Mesendoderm (in vitro differentiated cells): ENCODE results near the gene TP63.

ENCODE experiments used
- DNase-seq: peaks from one replicate; pipeline ENCODE4 v3.0.0; 2013
- H2AK5ac ChIP-seq: 2 replicates; pipeline ENCODE4 v1.6.1; 2013; ENCODE audit warnings: low read length, inconsistent platforms
- H2BK120ac ChIP-seq: 2 replicates; pipeline ENCODE4 v1.6.1; 2013; ENCODE audit warnings: low read depth, mild to moderate bottlenecking, low read length, moderate library complexity, mixed read lengths
- H2BK15ac ChIP-seq: replicated peaks from 2 replicates; pipeline ENCODE4 v1.6.1; 2013; ENCODE audit warnings: low read depth, mild to moderate bottlenecking, moderate library complexity
- H2BK5ac ChIP-seq: 2 replicates; pipeline ENCODE4 v1.6.1; 2013; ENCODE audit warnings: low read length, inconsistent platforms
- H3K18ac ChIP-seq: 2 replicates; pipeline ENCODE4 v1.6.1; 2013; ENCODE audit warnings: mild to moderate bottlenecking, low read length, mixed read lengths
- H3K23ac ChIP-seq: one replicate; pipeline ENCODE4 v1.6.1; 2013; ENCODE audit warnings: low read length
- H3K27ac ChIP-seq: 2 replicates; pipeline ENCODE4 v1.5.1; 2013; ENCODE audit warnings: low read depth, mild to moderate bottlenecking, inconsistent platforms, low read length, moderate library complexity
- H3K27me3 ChIP-seq: 2 replicates; pipeline ENCODE4 v1.6.1; 2013; ENCODE audit warnings: low read length, control low read depth, mild to moderate bottlenecking, inconsistent platforms; ENCODE audit not compliant: insufficient read depth, poor library complexity
- H3K36me3 ChIP-seq: 2 replicates; pipeline ENCODE4 v1.6.1; 2013; ENCODE audit warnings: low read length, inconsistent platforms; ENCODE audit not compliant: control insufficient read depth, insufficient read depth
- H3K4ac ChIP-seq: one replicate; pipeline ENCODE4 v1.6.1; 2013; ENCODE audit warnings: low read depth, mild to moderate bottlenecking, low read length, moderate library complexity
- H3K4me1 ChIP-seq: 2 replicates; pipeline ENCODE4 v1.6.1; 2013; ENCODE audit warnings: low read depth, low read length, inconsistent platforms; ENCODE audit not compliant: control insufficient read depth
- H3K4me2 ChIP-seq: 2 replicates; pipeline ENCODE4 v1.6.1; 2013; ENCODE audit warnings: low read length
- H3K4me3 ChIP-seq: 2 replicates; pipeline ENCODE4 v1.5.1; 2013; ENCODE audit warnings: mild to moderate bottlenecking, low read length
- H3K56ac ChIP-seq: one replicate; pipeline ENCODE4 v1.6.1; 2013; ENCODE audit warnings: low read length
- H3K79me1 ChIP-seq: 2 replicates; pipeline ENCODE4 v1.6.1; 2013; ENCODE audit warnings: low read length, inconsistent platforms
- H3K79me2 ChIP-seq: 2 replicates; pipeline ENCODE4 v1.6.1; 2013; ENCODE audit warnings: mild to moderate bottlenecking, low read length; ENCODE audit not compliant: control insufficient read depth, insufficient read depth
- H3K9ac ChIP-seq: 2 replicates; pipeline ENCODE4 v1.6.1; 2013; ENCODE audit warnings: low read length, inconsistent platforms
- H4K5ac ChIP-seq: one replicate; pipeline ENCODE4 v1.6.1; 2013; ENCODE audit warnings: low read length
- H4K8ac ChIP-seq: one replicate; pipeline ENCODE4 v1.6.1; 2013; ENCODE audit warnings: low read depth, mild to moderate bottlenecking, control low read depth, low read length, moderate library complexity
- WGBS: extraction: QIAGEN DNeasy Blood & Tissue Kit; methylation state at CpG from one replicate; pipeline ENCODE4 v1.1.7; 2013; ENCODE audit warnings: low lambda C conversion rate, missing lambda C conversion rate; ENCODE audit not compliant: insufficient coverage; ENCODE audit errors: extremely low coverage; 5-methylcytosine and 5-hydroxymethylcytosine counted together

TP63 gene

GRCh38 chr3:189820365-189820720 lies 189.2 kb downstream of the TP63 start:
- Histone ChIP-seq H2BK15ac (no peak overlapping the region), H3K4me3 (no peak overlapping the region), H3K27ac (no peak overlapping the region), H3K79me1 (no peaks in the 10 kb centered on the region), H3K36me3 (no peaks in the 10 kb centered on the region), H3K4me1 (no peaks in the 10 kb centered on the region), H4K5ac (no peak overlapping the region), H3K27me3 (no peaks in the 10 kb centered on the region), H3K23ac (no peak overlapping the region), H3K79me2 (no peaks in the 10 kb centered on the region), H3K18ac (no peak overlapping the region), H2AK5ac (no peak overlapping the region), H3K4ac (no peak overlapping the region), H2BK5ac (no peak overlapping the region), H4K8ac (no peak overlapping the region), H3K56ac (no peak overlapping the region), H3K9ac (no peak overlapping the region), H3K4me2 (no peak overlapping the region), H2BK120ac (no peak overlapping the region)
- no peak for DNase-seq
- no CpG with 5 or more reads among the region's 2 CpGs for WGBS

GRCh38 chr3:189821262-189821661 lies 190.1 kb downstream of the TP63 start:
- DNase-seq, result no peak
- Histone ChIP-seq H3K4me1 (no peaks in the 10 kb centered on the region), H4K5ac (no peak overlapping the region), H3K27me3 (no peaks in the 10 kb centered on the region), H3K36me3 (no peaks in the 10 kb centered on the region), H3K4me3 (no peak overlapping the region), H3K18ac (no peak overlapping the region), H3K56ac (no peak overlapping the region), H2BK120ac (no peak overlapping the region), H3K79me1 (no peaks in the 10 kb centered on the region), H3K27ac (no peak overlapping the region), H2BK5ac (no peak overlapping the region), H3K9ac (no peak overlapping the region), H3K23ac (no peak overlapping the region), H4K8ac (no peak overlapping the region), H2BK15ac (no peak overlapping the region), H3K4me2 (no peak overlapping the region), H3K79me2 (no peaks in the 10 kb centered on the region), H3K4ac (no peak overlapping the region), H2AK5ac (no peak overlapping the region)
- WGBS, result no CpG with 5 or more reads among the region's 4 CpGs

GRCh38 chr3:189822726-189823125 lies 191.5 kb downstream of the TP63 start:
- Histone ChIP-seq H2BK5ac (no peak overlapping the region), H3K4me3 (no peak overlapping the region), H4K5ac (no peak overlapping the region), H2BK120ac (no peak overlapping the region), H2AK5ac (no peak overlapping the region), H3K4ac (no peak overlapping the region), H4K8ac (no peak overlapping the region), H3K23ac (no peak overlapping the region), H3K9ac (no peak overlapping the region), H3K79me2 (no peaks in the 10 kb centered on the region), H3K4me1 (no peaks in the 10 kb centered on the region), H3K27me3 (no peaks in the 10 kb centered on the region), H2BK15ac (no peak overlapping the region), H3K56ac (no peak overlapping the region), H3K79me1 (no peaks in the 10 kb centered on the region), H3K36me3 (no peaks in the 10 kb centered on the region), H3K4me2 (no peak overlapping the region), H3K27ac (no peak overlapping the region), H3K18ac (no peak overlapping the region)
- DNase-seq, result peak; percentile 32
- no CpG with 5 or more reads among the region's 3 CpGs for WGBS

GRCh38 chr3:189824629-189825312 lies 193.6 kb downstream of the TP63 start:
- no peak overlapping the region for H4K5ac ChIP-seq
- DNase-seq, result no peak

GRCh38 chr3:189826566-189826965 lies 195.4 kb downstream of the TP63 start:
- no peaks in the 10 kb centered on the region for H3K27me3 ChIP-seq
- DNase-seq, result no peak
- H3K56ac ChIP-seq, result no peak overlapping the region
- H3K4me1 ChIP-seq, result no peaks in the 10 kb centered on the region
- no peak overlapping the region for H3K4ac ChIP-seq
- no peak overlapping the region for H3K9ac ChIP-seq
- no peaks in the 10 kb centered on the region for H3K79me1 ChIP-seq
- no peak overlapping the region for H2AK5ac ChIP-seq
- H3K23ac ChIP-seq, result no peak overlapping the region
- no peak overlapping the region for H2BK5ac ChIP-seq
- no CpG with 5 or more reads among the region's 3 CpGs for WGBS
- H3K4me3 ChIP-seq, result no peak overlapping the region
- no peak overlapping the region for H2BK15ac ChIP-seq
- H4K5ac ChIP-seq, result no peak overlapping the region
- H4K8ac ChIP-seq, result no peak overlapping the region
- no peak overlapping the region for H3K4me2 ChIP-seq
- no peak overlapping the region for H3K27ac ChIP-seq
- H2BK120ac ChIP-seq, result no peak overlapping the region
- H3K18ac ChIP-seq, result no peak overlapping the region
- H3K79me2 ChIP-seq, result no peaks in the 10 kb centered on the region
- H3K36me3 ChIP-seq, result no peaks in the 10 kb centered on the region

More at GRCh38 chr3:189824629-189825312, 193.6 kb downstream of the TP63 start:
- Histone ChIP-seq H3K79me1 (no peaks in the 10 kb centered on the region), H2BK5ac (no peak overlapping the region), H3K18ac (no peak overlapping the region), H3K79me2 (no peaks in the 10 kb centered on the region), H3K56ac (no peak overlapping the region), H2BK120ac (no peak overlapping the region), H3K27ac (no peak overlapping the region), H3K23ac (no peak overlapping the region), H3K4me2 (no peak overlapping the region), H3K36me3 (no peaks in the 10 kb centered on the region), H4K8ac (no peak overlapping the region), H3K27me3 (no peaks in the 10 kb centered on the region), H3K9ac (no peak overlapping the region), H3K4me3 (no peak overlapping the region), H2AK5ac (no peak overlapping the region), H3K4me1 (no peaks in the 10 kb centered on the region), H2BK15ac (no peak overlapping the region), H3K4ac (no peak overlapping the region)
- WGBS, result 100% methylated on average over 1 of the region's 5 CpGs

- H3K23ac ChIP-seq, result no peak overlapping the region
- no peaks in the 10 kb centered on the region for H3K79me2 ChIP-seq
- no peaks in the 10 kb centered on the region for H3K27me3 ChIP-seq
- no peak overlapping the region for H2AK5ac ChIP-seq
- no peak overlapping the region for H2BK120ac ChIP-seq
- H3K4me3 ChIP-seq, result no peak overlapping the region
- no peak overlapping the region for H2BK15ac ChIP-seq
- H4K8ac ChIP-seq, result no peak overlapping the region
- no peaks in the 10 kb centered on the region for H3K36me3 ChIP-seq
- H3K9ac ChIP-seq, result no peak overlapping the region
- H3K79me1 ChIP-seq, result no peaks in the 10 kb centered on the region
- H3K56ac ChIP-seq, result no peak overlapping the region
- no peak for DNase-seq
- no peak overlapping the region for H4K5ac ChIP-seq
- H3K18ac ChIP-seq, result no peak overlapping the region
- no peak overlapping the region for H3K4me2 ChIP-seq
- no peak overlapping the region for H3K4ac ChIP-seq
- no peak overlapping the region for H3K27ac ChIP-seq
- WGBS, result no CpG with 5 or more reads among the region's 1 CpG
- no peaks in the 10 kb centered on the region for H3K4me1 ChIP-seq
- no peak overlapping the region for H2BK5ac ChIP-seq
These were observed 195.9 kb downstream of the TP63 start for GRCh38 chr3:189827108-189827507.
